HL-60 (cell line): ENCODE data around the gene ACO1.

Experiments used
- DNase-seq, 2 experiments: peaks; one replicate each; pipeline ENCODE4 v3.0.0-alpha.2; 2010 to 2020; ENCODE audit warnings: low read depth in 1 of 2, low spot score in 1 of 2
- H3K27ac ChIP-seq: fragments of 250-450 bp; sonication (Bioruptor Pico); replicated peaks from 2 replicates; pipeline ENCODE4 v1.5.1; 2020; ENCODE audit warnings: mild to moderate bottlenecking, moderate library complexity
- H3K27me3 ChIP-seq: fragments of 250-450 bp; sonication (Bioruptor Pico); 2 replicates; pipeline ENCODE4 v1.5.1; 2021; ENCODE audit warnings: mild to moderate bottlenecking, moderate library complexity; ENCODE audit not compliant: insufficient read depth, poor library complexity, severe bottlenecking
- H3K4me3 ChIP-seq: replicated peaks from 2 replicates; pipeline ENCODE4 v1.5.1; 2011; ENCODE audit warnings: mild to moderate bottlenecking, control low read depth, low read length; ENCODE audit not compliant: insufficient read depth
- CTCF ChIP-seq: IDR thresholded peaks from one replicate; pipeline ENCODE4 v1.5.1; 2011; ENCODE audit warnings: low read length, control low read depth, inconsistent platforms; ENCODE audit not compliant: insufficient read depth
- GABPA ChIP-seq: IDR thresholded peaks from 2 replicates; pipeline ENCODE4 v1.6.1; 2012; ENCODE audit warnings: low read depth
- POLR2AphosphoS5 ChIP-seq: IDR thresholded peaks from 2 replicates; pipeline ENCODE4 v1.6.1; 2012; ENCODE audit warnings: low read depth
- SPI1 ChIP-seq: IDR thresholded peaks from 2 replicates; pipeline ENCODE4 v1.6.1; 2012; ENCODE audit warnings: low read depth, mild to moderate bottlenecking, borderline replicate concordance
- TF ChIP-seq, protein P1 (sequence below): IDR thresholded peaks from 2 replicates; pipeline ENCODE4 v1.6.1; 2012; ENCODE audit warnings: low read depth; ENCODE audit not compliant: insufficient replicate concordance

The ACO1 gene

GRCh38 chr9:32371679-32372078, 12.8 kb upstream of the ACO1 start:
- no peaks in the 10 kb centered on the region for H3K27me3 ChIP-seq
- no peak for TF ChIP-seq SPI1
- no peak for TF ChIP-seq CTCF
- TF ChIP-seq GABPA = no peak
- no peak for TF ChIP-seq POLR2AphosphoS5
- TF ChIP-seq, protein P1, sequence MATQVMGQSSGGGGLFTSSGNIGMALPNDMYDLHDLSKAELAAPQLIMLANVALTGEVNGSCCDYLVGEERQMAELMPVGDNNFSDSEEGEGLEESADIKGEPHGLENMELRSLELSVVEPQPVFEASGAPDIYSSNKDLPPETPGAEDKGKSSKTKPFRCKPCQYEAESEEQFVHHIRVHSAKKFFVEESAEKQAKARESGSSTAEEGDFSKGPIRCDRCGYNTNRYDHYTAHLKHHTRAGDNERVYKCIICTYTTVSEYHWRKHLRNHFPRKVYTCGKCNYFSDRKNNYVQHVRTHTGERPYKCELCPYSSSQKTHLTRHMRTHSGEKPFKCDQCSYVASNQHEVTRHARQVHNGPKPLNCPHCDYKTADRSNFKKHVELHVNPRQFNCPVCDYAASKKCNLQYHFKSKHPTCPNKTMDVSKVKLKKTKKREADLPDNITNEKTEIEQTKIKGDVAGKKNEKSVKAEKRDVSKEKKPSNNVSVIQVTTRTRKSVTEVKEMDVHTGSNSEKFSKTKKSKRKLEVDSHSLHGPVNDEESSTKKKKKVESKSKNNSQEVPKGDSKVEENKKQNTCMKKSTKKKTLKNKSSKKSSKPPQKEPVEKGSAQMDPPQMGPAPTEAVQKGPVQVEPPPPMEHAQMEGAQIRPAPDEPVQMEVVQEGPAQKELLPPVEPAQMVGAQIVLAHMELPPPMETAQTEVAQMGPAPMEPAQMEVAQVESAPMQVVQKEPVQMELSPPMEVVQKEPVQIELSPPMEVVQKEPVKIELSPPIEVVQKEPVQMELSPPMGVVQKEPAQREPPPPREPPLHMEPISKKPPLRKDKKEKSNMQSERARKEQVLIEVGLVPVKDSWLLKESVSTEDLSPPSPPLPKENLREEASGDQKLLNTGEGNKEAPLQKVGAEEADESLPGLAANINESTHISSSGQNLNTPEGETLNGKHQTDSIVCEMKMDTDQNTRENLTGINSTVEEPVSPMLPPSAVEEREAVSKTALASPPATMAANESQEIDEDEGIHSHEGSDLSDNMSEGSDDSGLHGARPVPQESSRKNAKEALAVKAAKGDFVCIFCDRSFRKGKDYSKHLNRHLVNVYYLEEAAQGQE = no peak
- no peak overlapping the region for H3K27ac ChIP-seq
- DNase-seq = no peak
- H3K4me3 ChIP-seq = no peak overlapping the region

GRCh38 chr9:32376285-32376684, 8.2 kb upstream of the ACO1 start:
- Histone ChIP-seq H3K4me3 (no peak overlapping the region), H3K27me3 (no peaks in the 10 kb centered on the region), H3K27ac (no peak overlapping the region)
- DNase-seq = no peak
- no peak for TF ChIP-seq CTCF
- TF ChIP-seq, protein P1 = no peak

DNA sequence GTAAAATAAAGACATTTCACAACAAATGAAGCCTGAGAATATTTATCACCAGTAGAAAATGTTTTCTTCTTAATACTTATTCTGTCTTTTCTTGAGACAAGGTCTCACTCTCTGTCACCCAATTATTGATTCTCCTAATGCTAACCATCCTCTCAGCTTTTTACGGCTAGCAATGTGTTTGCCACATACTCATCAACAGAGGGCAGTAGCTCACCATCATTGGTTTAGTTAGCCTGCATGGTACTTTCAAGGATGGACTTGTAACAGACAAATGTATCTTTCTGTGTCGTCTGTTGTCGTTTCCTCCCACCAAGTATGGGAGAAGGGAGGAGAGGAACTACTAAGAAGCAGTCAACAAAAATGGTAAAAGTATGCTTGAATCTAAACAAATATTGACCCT, 5.9 kb upstream of the ACO1 start:
- H3K27ac ChIP-seq = no peak overlapping the region
- TF ChIP-seq CTCF = peak; percentile 30
- TF ChIP-seq GABPA = no peak
- DNase-seq = peak; percentile 30 to 37
- H3K4me3 ChIP-seq = no peak overlapping the region
- no peaks in the 10 kb centered on the region for H3K27me3 ChIP-seq

GRCh38 chr9:32378993-32379729, 5.3 kb upstream of the ACO1 start:
- H3K4me3 ChIP-seq = no peak overlapping the region
- DNase-seq = peak; percentile 15 to 40
- TF ChIP-seq CTCF (peak; percentile 3), GABPA (no peak)

More at GRCh38 chr9:32378993-32379729, 5.3 kb upstream of the ACO1 start:
- Histone ChIP-seq H3K27ac (no peak overlapping the region), H3K27me3 (no peaks in the 10 kb centered on the region)
